Measurements from ENCODE around the gene CRELD1.
"Not testable (repeated sequence)": the region's sequence is repeated elsewhere in the genome, so short reads cannot be mapped to it uniquely, and the experiment has no call there.

Gene CRELD1

DNA sequence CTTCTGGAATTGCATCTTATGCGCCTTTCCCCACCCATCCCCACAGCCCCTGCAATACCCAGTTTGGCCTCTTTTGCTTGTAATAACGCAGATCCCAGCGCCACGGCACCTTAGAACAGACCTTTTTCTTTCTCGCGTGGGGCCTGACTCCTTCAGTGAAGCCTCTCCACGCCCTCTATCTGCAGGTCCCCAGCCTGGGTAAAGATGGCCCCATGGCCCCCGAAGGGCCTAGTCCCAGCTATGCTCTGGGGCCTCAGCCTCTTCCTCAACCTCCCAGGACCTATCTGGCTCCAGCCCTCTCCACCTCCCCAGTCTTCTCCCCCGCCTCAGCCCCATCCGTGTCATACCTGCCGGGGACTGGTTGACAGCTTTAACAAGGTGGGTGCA is 594 bp downstream of the CRELD1 start:
- in situ Hi-C loops (cut with HindIII; ENCODE audit: low sequenced_read_pairs): loop anchor here (5.0 kb wide), 1 partner anchor 52 kb away; the partner anchor contains the start of gene CIDEC
- H3K4me3 ChIP-seq (ENCODE audit: low read depth, low read length): peak overlapping the region; percentile 67
- TF ChIP-seq, protein P1, sequence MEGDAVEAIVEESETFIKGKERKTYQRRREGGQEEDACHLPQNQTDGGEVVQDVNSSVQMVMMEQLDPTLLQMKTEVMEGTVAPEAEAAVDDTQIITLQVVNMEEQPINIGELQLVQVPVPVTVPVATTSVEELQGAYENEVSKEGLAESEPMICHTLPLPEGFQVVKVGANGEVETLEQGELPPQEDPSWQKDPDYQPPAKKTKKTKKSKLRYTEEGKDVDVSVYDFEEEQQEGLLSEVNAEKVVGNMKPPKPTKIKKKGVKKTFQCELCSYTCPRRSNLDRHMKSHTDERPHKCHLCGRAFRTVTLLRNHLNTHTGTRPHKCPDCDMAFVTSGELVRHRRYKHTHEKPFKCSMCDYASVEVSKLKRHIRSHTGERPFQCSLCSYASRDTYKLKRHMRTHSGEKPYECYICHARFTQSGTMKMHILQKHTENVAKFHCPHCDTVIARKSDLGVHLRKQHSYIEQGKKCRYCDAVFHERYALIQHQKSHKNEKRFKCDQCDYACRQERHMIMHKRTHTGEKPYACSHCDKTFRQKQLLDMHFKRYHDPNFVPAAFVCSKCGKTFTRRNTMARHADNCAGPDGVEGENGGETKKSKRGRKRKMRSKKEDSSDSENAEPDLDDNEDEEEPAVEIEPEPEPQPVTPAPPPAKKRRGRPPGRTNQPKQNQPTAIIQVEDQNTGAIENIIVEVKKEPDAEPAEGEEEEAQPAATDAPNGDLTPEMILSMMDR (IDR thresholded peaks at IDR 0.05; ENCODE audit: low read depth, low read length, missing control alignments): peak; percentile 37
- no peak for DNase-seq (ENCODE audit: low read depth)

DNA sequence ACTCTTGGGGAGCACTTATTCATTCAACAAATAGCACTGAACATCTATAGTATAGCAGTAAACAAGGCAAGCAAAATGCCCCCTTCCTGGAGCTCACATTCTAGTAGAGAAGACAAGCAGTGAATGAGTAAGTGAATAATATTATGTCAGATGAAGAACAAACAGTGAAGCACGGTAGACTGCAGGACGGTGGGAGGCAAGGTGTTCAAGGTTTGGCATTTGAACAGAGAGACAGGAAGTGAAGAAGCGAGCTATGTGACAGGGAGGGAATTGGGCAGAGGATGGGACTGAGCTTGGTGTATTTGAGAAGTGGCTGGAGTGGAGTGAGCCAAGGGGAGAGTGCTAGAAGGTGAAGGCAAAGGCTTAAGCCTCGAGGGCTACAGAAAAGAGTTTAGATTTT is 1.4 kb downstream of the CRELD1 start:
- H3K4me3 ChIP-seq (ENCODE audit: low read depth, low read length): no peak overlapping the region

DNA sequence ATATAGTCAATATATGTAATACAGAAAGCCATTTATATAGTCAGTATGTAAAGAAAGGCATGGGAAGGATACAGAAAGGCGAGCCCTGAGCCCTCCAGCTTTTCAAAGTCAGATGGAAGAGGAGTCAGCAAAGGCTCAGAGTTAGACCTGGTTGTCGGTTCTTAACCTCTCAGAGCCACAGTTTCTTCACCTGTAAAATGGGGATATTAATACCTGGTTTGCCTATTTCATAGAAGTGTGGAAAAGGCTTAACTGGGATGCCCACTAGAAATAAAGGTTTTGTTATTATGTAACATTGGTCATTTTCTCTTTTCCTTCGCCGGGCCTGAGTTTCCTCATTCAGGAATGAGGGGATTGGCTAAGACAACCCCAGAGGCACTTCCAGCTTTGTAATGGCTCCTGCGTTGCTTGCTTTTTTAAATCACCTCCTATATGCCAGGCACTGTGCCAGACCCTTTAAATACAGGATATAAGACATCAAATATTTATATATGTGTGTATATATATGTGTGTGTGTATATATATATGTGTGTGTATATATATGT is 2.4 kb downstream of the CRELD1 start:
- no peak overlapping the region for H3K4me3 ChIP-seq (ENCODE audit: low read depth, low read length)
- DNase-seq (ENCODE audit: low read depth): no peak
- in situ Hi-C loops (cut with HindIII; ENCODE audit: low sequenced_read_pairs): no loop called here
- TF ChIP-seq, protein P1 (IDR thresholded peaks at IDR 0.05; ENCODE audit: low read depth, low read length, missing control alignments): no peak

More for the DNA sequence above, 1.4 kb downstream of the CRELD1 start:
- TF ChIP-seq, protein P1 (IDR thresholded peaks at IDR 0.05; ENCODE audit: low read depth, low read length, missing control alignments): no peak
- no peak for DNase-seq (ENCODE audit: low read depth)
- in situ Hi-C loops (cut with HindIII; ENCODE audit: low sequenced_read_pairs): loop anchor here (5.0 kb wide), 1 partner anchor 53 kb away; the partner anchor contains the start of gene CIDEC

DNA sequence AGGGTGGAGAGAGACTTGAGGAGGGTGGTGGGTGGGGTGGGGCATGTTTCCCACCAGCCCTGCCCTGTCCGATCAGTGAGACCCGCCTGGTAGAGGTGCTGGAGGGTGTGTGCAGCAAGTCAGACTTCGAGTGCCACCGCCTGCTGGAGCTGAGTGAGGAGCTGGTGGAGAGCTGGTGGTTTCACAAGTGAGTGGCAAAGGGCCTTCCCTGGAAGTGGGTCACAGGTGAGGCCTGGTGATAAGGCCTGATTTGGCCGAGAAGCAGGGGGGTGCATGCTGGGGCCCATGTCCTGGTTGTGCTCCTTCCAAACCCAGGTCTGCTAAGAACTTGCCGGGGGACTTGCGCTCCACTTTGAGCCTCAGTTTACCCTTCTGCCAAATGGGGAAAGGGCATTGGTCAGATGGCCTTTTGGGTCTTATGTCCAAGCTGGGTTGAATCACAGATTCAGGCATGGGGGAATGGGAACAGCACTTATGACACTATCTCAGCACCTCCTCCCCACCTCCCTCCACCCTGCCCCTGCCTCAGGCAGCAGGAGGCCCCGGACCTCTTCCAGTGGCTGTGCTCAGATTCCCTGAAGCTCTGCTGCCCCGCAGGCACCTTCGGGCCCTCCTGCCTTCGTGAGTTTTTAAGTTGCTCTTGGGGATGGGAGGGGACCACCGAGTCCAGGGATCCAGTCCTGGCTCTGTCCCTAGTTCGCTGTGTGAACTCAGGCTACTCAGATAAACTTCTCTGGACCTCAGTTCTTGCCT is 4.0 kb downstream of the CRELD1 start:
- H3K4me3 ChIP-seq (ENCODE audit: low read depth, low read length): no peak overlapping the region
- in situ Hi-C loops (cut with HindIII; ENCODE audit: low sequenced_read_pairs): no loop called here
- DNase-seq (ENCODE audit: low read depth): no peak
- TF ChIP-seq, protein P1 (IDR thresholded peaks at IDR 0.05; ENCODE audit: low read depth, low read length, missing control alignments): no peak

DNA sequence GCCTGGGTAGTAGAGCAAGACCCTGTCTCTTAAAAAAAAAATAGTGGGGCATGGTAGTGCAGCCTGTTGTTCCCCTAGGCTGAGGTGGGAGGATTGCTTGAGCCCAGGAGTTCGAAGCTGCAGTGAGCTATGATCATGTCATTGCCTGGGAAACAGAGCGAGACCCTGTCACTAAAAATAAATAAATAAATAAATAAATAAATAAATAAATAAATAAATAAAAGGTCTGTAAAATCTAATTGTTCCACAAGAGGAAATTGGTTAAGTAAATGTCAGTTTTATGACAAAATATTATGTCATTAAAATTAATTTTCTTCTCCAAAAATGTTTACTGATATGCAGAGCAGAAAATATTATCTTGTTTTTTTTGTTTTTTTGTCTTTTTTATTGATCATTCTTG is 5.3 kb downstream of the CRELD1 start:
- no peak overlapping the region for H3K4me3 ChIP-seq (ENCODE audit: low read depth, low read length)
- no peak for DNase-seq (ENCODE audit: low read depth)
- TF ChIP-seq, protein P1 (IDR thresholded peaks at IDR 0.05; ENCODE audit: low read depth, low read length, missing control alignments): no peak
- in situ Hi-C loops (cut with HindIII; ENCODE audit: low sequenced_read_pairs): no loop called here

DNA sequence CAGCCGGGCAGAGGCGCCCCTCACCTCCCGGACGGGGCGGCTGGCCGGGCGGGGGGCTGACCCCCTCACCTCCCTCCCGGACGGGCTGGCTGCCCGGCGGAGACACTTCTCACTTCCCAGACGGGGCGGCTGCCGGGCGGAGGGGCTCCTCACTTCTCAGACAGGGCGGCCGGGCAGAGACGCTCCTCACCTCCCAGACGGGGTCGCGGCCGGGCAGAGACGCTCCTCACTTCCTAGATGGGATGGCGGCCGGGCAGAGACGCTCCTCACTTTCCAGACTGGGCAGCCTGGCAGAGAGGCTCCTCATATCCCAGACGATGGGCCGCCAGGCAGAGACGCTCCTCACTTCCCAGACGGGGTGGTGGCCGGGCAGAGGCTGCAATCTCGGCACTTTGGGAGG is 6.3 kb downstream of the CRELD1 start:
- DNase-seq (ENCODE audit: low read depth); in situ Hi-C loops (cut with HindIII; ENCODE audit: low sequenced_read_pairs); H3K4me3 ChIP-seq (ENCODE audit: low read depth, low read length): not testable (repeated sequence)

DNA sequence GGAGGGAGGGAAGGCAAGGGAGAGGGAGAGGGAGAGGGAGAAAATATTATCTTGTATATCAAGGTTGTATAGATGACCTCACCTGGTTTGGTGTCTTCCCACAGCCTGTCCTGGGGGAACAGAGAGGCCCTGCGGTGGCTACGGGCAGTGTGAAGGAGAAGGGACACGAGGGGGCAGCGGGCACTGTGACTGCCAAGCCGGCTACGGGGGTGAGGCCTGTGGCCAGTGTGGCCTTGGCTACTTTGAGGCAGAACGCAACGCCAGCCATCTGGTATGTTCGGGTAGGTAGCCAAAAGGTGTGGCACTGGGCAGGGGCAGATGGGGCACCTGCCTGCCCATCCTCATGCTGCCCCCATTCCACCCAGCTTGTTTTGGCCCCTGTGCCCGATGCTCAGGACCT is 7.1 kb downstream of the CRELD1 start:
- DNase-seq (ENCODE audit: low read depth): no peak
- TF ChIP-seq, protein P1 (IDR thresholded peaks at IDR 0.05; ENCODE audit: low read depth, low read length, missing control alignments): no peak
- in situ Hi-C loops (cut with HindIII; ENCODE audit: low sequenced_read_pairs): no loop called here
- H3K4me3 ChIP-seq (ENCODE audit: low read depth, low read length): no peak overlapping the region
